SU-DHL-6 (cell line): ENCODE data around the gene SOHLH2.

Experiments
- H2AFZ ChIP-seq: fragments of 200-600 bp; sonication (generic); 2 replicates; pipeline ENCODE4 v1.6.1; 2014; ENCODE audit warnings: low read depth, mild to moderate bottlenecking, moderate library complexity, mixed read lengths, antibody characterized with exemption, low read length; ENCODE audit not compliant: severe bottlenecking
- H3F3A ChIP-seq: fragments of 200-600 bp; shearing (Covaris generic); 2 replicates; pipeline ENCODE4 v1.6.0; 2016; ENCODE audit warnings: antibody characterized with exemption, mild to moderate bottlenecking; ENCODE audit not compliant: insufficient read depth
- H3K27ac ChIP-seq: fragments of 200-600 bp; sonication (generic); 2 replicates; pipeline ENCODE4 v1.5.1; 2016; ENCODE audit warnings: low read depth, mild to moderate bottlenecking, low read length, moderate library complexity, mixed read lengths
- H3K27me3 ChIP-seq: fragments of 200-600 bp; sonication (generic), shearing (Covaris generic); 2 replicates; pipeline ENCODE4 v1.6.0; 2014; ENCODE audit warnings: mild to moderate bottlenecking, low read length
- H3K36me3 ChIP-seq: fragments of 200-600 bp; sonication (generic); 2 replicates; pipeline ENCODE4 v1.6.1; 2014; ENCODE audit warnings: mild to moderate bottlenecking, low read length, mixed read lengths
- H3K4me2 ChIP-seq: fragments of 300-600, 200-600 bp; shearing (Covaris generic), sonication (generic); 2 replicates; pipeline ENCODE4 v1.6.0; 2014; ENCODE audit warnings: low read length, low read depth, mild to moderate bottlenecking; ENCODE audit not compliant: poor library complexity, severe bottlenecking
- H3K4me3 ChIP-seq: fragments of 200-600 bp; sonication (generic); 2 replicates; pipeline ENCODE4 v1.5.1; 2014; ENCODE audit warnings: antibody characterized with exemption, low read length, mild to moderate bottlenecking, mixed read lengths; ENCODE audit not compliant: insufficient read depth, poor library complexity, severe bottlenecking
- H3K79me2 ChIP-seq: fragments of 200-600 bp; sonication (generic); 2 replicates; pipeline ENCODE4 v1.6.1; 2014; ENCODE audit warnings: mild to moderate bottlenecking, low read length, moderate library complexity; ENCODE audit not compliant: insufficient read depth
- H3K9ac ChIP-seq: fragments of 200-600 bp; sonication (generic); 2 replicates; pipeline ENCODE4 v1.7.0; 2014; ENCODE audit warnings: mild to moderate bottlenecking, low read length
- H3K9me2 ChIP-seq: fragments of 200-600 bp; sonication (generic); replicated peaks from 2 replicates; pipeline ENCODE4 v1.6.1; 2014; ENCODE audit warnings: low read length; ENCODE audit not compliant: insufficient read depth
- H3K9me3 ChIP-seq: fragments of 200-600 bp; sonication (generic); 2 replicates; pipeline ENCODE4 v1.6.1; 2014; ENCODE audit warnings: low read length, mixed read lengths; ENCODE audit not compliant: insufficient read depth
- H4K20me1 ChIP-seq: fragments of 200-600 bp; sonication (generic); 2 replicates; pipeline ENCODE4 v1.6.1; 2014; ENCODE audit warnings: low read depth, mild to moderate bottlenecking, antibody characterized with exemption, low read length, moderate library complexity, mixed read lengths
- CTCF ChIP-seq: fragments of 200-600 bp; sonication (generic); IDR thresholded peaks from one replicate; pipeline ENCODE4 v1.5.1; 2017; ENCODE audit warnings: antibody characterized with exemption, mild to moderate bottlenecking, low read length, moderate library complexity; ENCODE audit not compliant: insufficient read depth, poor library complexity, severe bottlenecking
- EZH2phosphoT487 ChIP-seq: fragments of 200-600 bp; sonication (generic), shearing (Covaris generic); conservative IDR thresholded peaks from 2 replicates; pipeline ENCODE4 v1.6.1; 2018; ENCODE audit warnings: mild to moderate bottlenecking, antibody characterized with exemption, low read length, moderate library complexity, mixed read lengths

Gene SOHLH2

GRCh38 chr13:36193151-36193855 lies 21.1 kb downstream of the SOHLH2 start:
- Histone ChIP-seq H3K4me3 (no peak overlapping the region), H3K79me2 (no peaks in the 10 kb centered on the region), H3K9ac (no peak overlapping the region), H3K27me3 (no peaks in the 10 kb centered on the region), H3F3A (no peaks in the 10 kb centered on the region), H3K9me2 (no peaks in the 10 kb centered on the region), H4K20me1 (no peaks in the 10 kb centered on the region), H3K36me3 (no peaks in the 10 kb centered on the region), H3K4me2 (no peak overlapping the region), H3K27ac (no peak overlapping the region), H3K9me3 (no peaks in the 10 kb centered on the region), H2AFZ (no peak overlapping the region)
- TF ChIP-seq EZH2phosphoT487 (no peak), CTCF (no peak)

DNA sequence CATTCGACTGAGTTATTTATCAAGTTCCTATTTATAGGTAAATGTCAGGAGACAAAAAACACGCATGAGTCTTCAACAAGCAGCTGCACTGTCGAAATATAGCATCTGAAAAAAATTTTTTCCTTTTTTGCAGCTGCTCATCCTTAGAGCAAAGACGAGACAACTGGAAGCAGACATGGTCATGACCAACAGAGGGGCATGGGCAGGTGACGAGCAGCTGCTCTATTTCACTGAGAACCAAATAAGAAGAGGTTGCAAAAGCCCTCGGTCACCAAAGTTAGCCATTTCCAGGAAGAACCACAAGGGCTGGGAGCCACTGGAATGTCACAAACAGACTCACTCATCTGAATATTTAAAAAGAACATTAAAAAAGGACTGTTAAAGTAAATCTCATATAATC lies 22.2 kb downstream of the SOHLH2 start:
- Histone ChIP-seq H3K36me3 (no peaks in the 10 kb centered on the region), H3K27me3 (no peaks in the 10 kb centered on the region), H3K9me2 (no peaks in the 10 kb centered on the region), H3K27ac (no peak overlapping the region), H2AFZ (no peak overlapping the region), H3K4me3 (no peak overlapping the region), H3K9ac (no peak overlapping the region), H3K9me3 (no peaks in the 10 kb centered on the region), H4K20me1 (no peaks in the 10 kb centered on the region), H3K4me2 (no peak overlapping the region), H3F3A (no peaks in the 10 kb centered on the region), H3K79me2 (no peaks in the 10 kb centered on the region)
- TF ChIP-seq EZH2phosphoT487 (no peak), CTCF (no peak)

DNA sequence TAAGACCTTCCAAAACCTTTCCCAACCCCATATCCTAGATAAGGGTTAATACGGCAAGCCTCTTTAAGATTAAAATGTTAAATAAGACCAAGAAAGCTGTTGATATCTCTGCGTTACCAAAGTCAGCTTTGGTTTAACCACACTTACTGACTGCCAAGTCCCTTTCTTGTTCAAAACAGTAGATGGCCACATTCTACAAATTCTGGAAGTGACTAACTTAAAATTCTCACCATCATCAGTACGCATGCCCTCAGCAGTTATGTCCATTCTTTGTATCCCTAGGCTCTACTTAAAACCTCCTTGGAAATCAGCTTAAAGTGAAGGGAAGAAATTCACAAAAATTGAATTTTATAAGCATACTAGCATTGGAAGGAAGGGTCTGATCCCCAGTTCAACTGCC lies 23.6 kb downstream of the SOHLH2 start:
- H3K27me3 ChIP-seq, result no peaks in the 10 kb centered on the region
- H3K4me2 ChIP-seq, result no peak overlapping the region
- no peak overlapping the region for H2AFZ ChIP-seq
- no peaks in the 10 kb centered on the region for H3K36me3 ChIP-seq
- H3K4me3 ChIP-seq, result no peak overlapping the region
- H3K9me2 ChIP-seq, result no peaks in the 10 kb centered on the region
- no peak overlapping the region for H3K27ac ChIP-seq
- no peak for TF ChIP-seq EZH2phosphoT487
- no peak for TF ChIP-seq CTCF
- no peaks in the 10 kb centered on the region for H3K79me2 ChIP-seq
- no peaks in the 10 kb centered on the region for H3F3A ChIP-seq
- no peak overlapping the region for H3K9ac ChIP-seq
- no peaks in the 10 kb centered on the region for H4K20me1 ChIP-seq
- H3K9me3 ChIP-seq, result no peaks in the 10 kb centered on the region
